Tibial nerve (tissue), 4 donors: ENCODE results near the gene FGFR1OP2.
A peak's percentile ranks its signal among the peaks of the same experiment; 100 is the strongest.

Source experiments
- CTCF ChIP-seq, 5 experiments: fragments of 200-600 bp in 3 of 5; fragments of 450-650 bp in 2 of 5; sonication (generic) in 3 of 5; IDR thresholded peaks; one replicate each; pipeline ENCODE4 v1.5.1; 2016 to 2019; ENCODE audit warnings: antibody characterized with exemption in 5 of 5, mild to moderate bottlenecking in 3 of 5, moderate library complexity in 2 of 5
- EP300 ChIP-seq, 2 donors: sonication (generic); formaldehyde crosslinking; IDR thresholded peaks; one replicate each; pipeline ENCODE4 v1.6.1; 2017; ENCODE audit warnings: antibody characterized with exemption in 2 of 2, mild to moderate bottlenecking in 1 of 2

GRCh38 chr12:26953447-26953846 lies 15.2 kb downstream of the FGFR1OP2 start:
- TF ChIP-seq EP300 (IDR thresholded peaks at IDR 0.05) (peak in 1 of 2 donors; percentile 32), CTCF (IDR thresholded peaks at IDR 0.05) (no peak)
